Measurements from ENCODE around the gene LRRC15. TPM values are rescaled to one million over a fixed set of nuclear protein-coding genes. Genes with fewer than 3 reads are reported as not detected.

The LRRC15 gene
- total and polyA plus RNA-seq, 5 experiments from 2014 or later, result not detected

- no peak overlapping the region for H3K4me3 Mint-ChIP-seq
- peaks cover 0 to 8% (median 0%) of the 10 kb centered on the region in 4 donors for H3K4me1 Mint-ChIP-seq
These were observed 5.4 kb upstream of the LRRC15 start for GRCh38 chr3:194374935-194375334.

GRCh38 chr3:194373899-194374298 is 4.4 kb upstream of the LRRC15 start:
- Mint-ChIP-seq H3K36me3 (no peaks in the 10 kb centered on the region), H3K27me3 (peaks cover 17 to 47% (median 32%) of the 10 kb centered on the region in 5 donors), H3K4me3 (no peak overlapping the region), H3K27ac (no peak overlapping the region), H3K4me1 (peaks cover 0 to 11% (median under 1%) of the 10 kb centered on the region in 4 donors), H3K9me3 (no peaks in the 10 kb centered on the region)
- POLR2A ChIA-PET, result no interaction called here
- no peak for DNase-seq
- ATAC-seq, result no peak

More at GRCh38 chr3:194374935-194375334, 5.4 kb upstream of the LRRC15 start:
- POLR2A ChIA-PET, result no interaction called here
- no peak for ATAC-seq
- Mint-ChIP-seq H3K27ac (no peak overlapping the region), H3K27me3 (peaks cover 16 to 36% (median 25%) of the 10 kb centered on the region in 5 donors), H3K9me3 (no peaks in the 10 kb centered on the region), H3K36me3 (no peaks in the 10 kb centered on the region)
- DNase-seq, result no peak

DNA sequence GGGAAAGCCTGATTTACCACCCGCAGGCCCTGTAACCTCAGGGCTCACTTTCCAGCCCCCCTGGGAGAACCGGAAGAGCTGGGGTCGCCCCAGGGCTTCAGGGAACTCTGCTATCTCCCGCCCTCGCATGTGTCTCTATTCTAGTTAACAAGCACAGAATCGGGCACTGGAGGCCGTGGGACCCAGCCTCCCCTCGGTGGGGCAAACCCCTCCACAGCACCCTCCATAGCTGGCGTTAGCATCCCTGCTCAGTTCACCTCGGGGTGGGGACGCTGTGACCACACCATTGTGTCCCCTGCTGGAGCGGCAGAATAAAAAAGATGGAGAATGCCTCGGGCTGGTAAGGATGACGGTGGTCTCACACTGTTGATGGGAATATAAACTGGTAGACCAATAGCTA is 3.5 kb upstream of the LRRC15 start:
- H3K9me3 Mint-ChIP-seq, result no peaks in the 10 kb centered on the region
- POLR2A ChIA-PET, result interaction anchor here (0.8 kb wide), 1 partner anchor 24 kb away, joined by 3 read pairs; no protein-coding TSS in a partner anchor
- no peaks in the 10 kb centered on the region for H3K36me3 Mint-ChIP-seq
- ATAC-seq, result no peak
- H3K27me3 Mint-ChIP-seq, result peaks cover 20 to 55% (median 31%) of the 10 kb centered on the region in 5 donors
- DNase-seq, result no peak
- peaks cover 0 to 11% (median under 1%) of the 10 kb centered on the region in 4 donors for H3K4me1 Mint-ChIP-seq
- no peak overlapping the region for H3K27ac Mint-ChIP-seq
- no peak overlapping the region for H3K4me3 Mint-ChIP-seq

- POLR2A ChIA-PET, result interaction anchor here (0.7 kb wide), 1 partner anchor 18 kb away, joined by 6 read pairs; no protein-coding TSS in a partner anchor
- DNase-seq, result no peak
- peaks cover 0 to 11% (median under 1%) of the 10 kb centered on the region in 4 donors for H3K4me1 Mint-ChIP-seq
- no peaks in the 10 kb centered on the region for H3K9me3 Mint-ChIP-seq
- H3K36me3 Mint-ChIP-seq, result no peaks in the 10 kb centered on the region
- H3K27ac Mint-ChIP-seq, result no peak overlapping the region
- no peak overlapping the region for H3K4me3 Mint-ChIP-seq
- no peak for ATAC-seq
- H3K27me3 Mint-ChIP-seq, result peaks cover 24 to 70% (median 39%) of the 10 kb centered on the region in 5 donors
These were observed 1.2 kb upstream of the LRRC15 start for GRCh38 chr3:194370753-194371152.

GRCh38 chr3:194368918-194369317 is 625 bp downstream of the LRRC15 start:
- POLR2A ChIA-PET, result no interaction called here
- no peak for DNase-seq
- H3K27ac Mint-ChIP-seq, result peak overlapping the region in 1 of 10 donors; percentile 22
- no peak for ATAC-seq
- H3K4me3 Mint-ChIP-seq, result no peak overlapping the region
- H3K9me3 Mint-ChIP-seq, result no peaks in the 10 kb centered on the region
- peaks cover 19 to 60% (median 35%) of the 10 kb centered on the region in 5 donors for H3K27me3 Mint-ChIP-seq
- no peaks in the 10 kb centered on the region for H3K36me3 Mint-ChIP-seq
- peaks cover 0 to 5% (median under 1%) of the 10 kb centered on the region in 4 donors for H3K4me1 Mint-ChIP-seq

- ATAC-seq (no peak), DNase-seq (no peak)
- no peaks in the 10 kb centered on the region for H3K36me3 Mint-ChIP-seq
- POLR2A ChIA-PET, result no interaction called here
- no peaks in the 10 kb centered on the region for H3K9me3 Mint-ChIP-seq
- H3K27me3 Mint-ChIP-seq, result peaks cover 19 to 60% (median 35%) of the 10 kb centered on the region in 5 donors
- no peak overlapping the region for H3K4me3 Mint-ChIP-seq
- H3K27ac Mint-ChIP-seq, result no peak overlapping the region
- peaks cover 0 to 5% (median under 1%) of the 10 kb centered on the region in 4 donors for H3K4me1 Mint-ChIP-seq
These were observed 1.3 kb downstream of the LRRC15 start for GRCh38 chr3:194367992-194368841.

- H3K4me1 Mint-ChIP-seq, result peaks cover 0 to 5% (median under 1%) of the 10 kb centered on the region in 4 donors
- no peaks in the 10 kb centered on the region for H3K36me3 Mint-ChIP-seq
- no peak overlapping the region for H3K27ac Mint-ChIP-seq
- H3K9me3 Mint-ChIP-seq, result no peaks in the 10 kb centered on the region
- POLR2A ChIA-PET, result interaction anchor here (1.8 kb wide), 1 partner anchor 22 kb away, joined by 6 read pairs; no protein-coding TSS in a partner anchor
- no peak for DNase-seq
- H3K4me3 Mint-ChIP-seq, result no peak overlapping the region
- H3K27me3 Mint-ChIP-seq, result peaks cover 16 to 45% (median 30%) of the 10 kb centered on the region in 5 donors
- ATAC-seq, result no peak
These were observed 3.5 kb downstream of the LRRC15 start for GRCh38 chr3:194365978-194366490.

DNA sequence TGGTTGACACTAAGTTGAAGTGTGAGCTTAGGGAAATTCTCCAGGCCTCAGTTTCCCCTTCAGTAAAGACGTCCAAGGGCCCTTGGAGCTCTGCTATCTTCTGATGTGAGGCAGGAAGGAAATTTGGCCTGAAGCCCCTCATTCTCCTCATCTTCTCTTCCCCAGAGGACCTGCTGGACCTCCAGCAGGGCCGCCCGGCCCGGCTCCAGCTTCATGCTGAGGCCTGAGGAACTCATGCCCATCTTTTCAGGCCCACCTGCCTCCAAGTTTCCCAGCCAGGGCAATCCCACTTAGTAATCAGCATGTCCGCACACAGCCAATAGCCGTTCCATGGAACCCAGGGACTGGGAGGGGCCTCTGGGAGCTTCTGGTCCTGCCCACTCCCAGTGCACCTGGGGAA is 4.0 kb downstream of the LRRC15 start:
- no peak overlapping the region for H3K27ac Mint-ChIP-seq
- peaks cover 0 to 5% (median under 1%) of the 10 kb centered on the region in 4 donors for H3K4me1 Mint-ChIP-seq
- ATAC-seq (no peak), DNase-seq (no peak)
- POLR2A ChIA-PET, result no interaction called here
- H3K27me3 Mint-ChIP-seq, result peaks cover 14 to 40% (median 27%) of the 10 kb centered on the region in 5 donors
- H3K36me3 Mint-ChIP-seq, result no peaks in the 10 kb centered on the region
- H3K9me3 Mint-ChIP-seq, result no peaks in the 10 kb centered on the region
- H3K4me3 Mint-ChIP-seq, result no peak overlapping the region

DNA sequence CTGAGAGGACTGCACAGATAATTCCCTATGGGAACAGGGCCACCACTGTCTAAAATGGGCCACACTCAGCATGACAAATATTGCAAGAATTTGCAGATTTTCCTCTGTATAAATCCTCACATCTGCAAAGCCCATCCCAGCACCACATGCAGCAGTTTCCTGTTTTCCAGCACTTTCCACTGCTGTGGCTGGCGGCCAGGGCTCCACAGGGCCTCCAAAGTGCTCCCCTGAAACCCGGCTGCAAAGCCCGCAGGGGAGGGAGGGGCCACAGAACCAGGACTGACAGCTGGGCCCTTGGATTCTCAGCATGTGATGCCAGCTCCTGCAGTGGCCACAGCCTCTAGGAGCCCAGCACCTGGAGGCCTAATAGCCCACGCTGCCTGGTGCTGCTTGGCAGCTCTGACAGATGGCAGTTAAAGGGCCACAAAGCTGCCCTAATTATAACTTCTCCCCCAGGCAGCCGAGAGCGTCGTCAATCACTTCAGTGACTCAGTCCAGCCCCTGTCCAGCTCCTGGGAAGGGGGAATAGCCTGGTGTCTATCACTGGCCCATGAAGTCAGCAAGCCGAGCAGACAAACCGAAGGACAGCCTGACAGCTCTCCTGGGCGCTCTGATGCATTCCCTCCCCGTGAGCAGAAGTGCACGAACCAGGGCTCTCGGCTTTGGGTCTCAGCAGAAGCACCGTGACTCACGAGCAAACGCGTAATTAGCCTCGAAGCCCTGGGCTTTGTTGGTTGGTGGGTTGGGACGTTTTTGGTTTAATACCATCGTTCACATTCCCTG is 4.7 kb downstream of the LRRC15 start:
- Mint-ChIP-seq H3K9me3 (no peaks in the 10 kb centered on the region), H3K4me3 (no peak overlapping the region), H3K36me3 (no peaks in the 10 kb centered on the region), H3K27ac (no peak overlapping the region), H3K4me1 (peaks cover 0 to 3% (median under 1%) of the 10 kb centered on the region in 4 donors), H3K27me3 (peaks cover 7 to 33% (median 21%) of the 10 kb centered on the region in 5 donors)
- POLR2A ChIA-PET, result no interaction called here
- DNase-seq, result no peak
- ATAC-seq, result no peak

DNA sequence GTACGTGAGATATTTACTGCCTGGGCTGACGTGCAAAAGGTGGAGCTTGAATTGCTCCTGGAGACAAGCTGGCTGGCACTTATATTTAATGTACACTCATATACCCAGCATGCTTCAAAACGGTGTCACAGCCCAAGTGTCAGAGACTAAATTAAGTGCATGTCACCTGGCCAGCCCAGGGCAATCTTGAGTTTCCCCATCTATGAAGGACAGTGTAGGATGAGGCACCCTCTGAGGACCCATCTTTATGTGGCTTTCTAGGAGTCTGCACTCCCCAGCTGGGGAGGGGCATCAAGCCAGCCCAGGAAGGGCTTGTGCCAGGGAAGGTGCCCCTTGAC is 5.3 kb downstream of the LRRC15 start:
- Mint-ChIP-seq H3K4me1 (no peaks in the 10 kb centered on the region), H3K36me3 (no peaks in the 10 kb centered on the region), H3K9me3 (no peaks in the 10 kb centered on the region), H3K4me3 (no peak overlapping the region), H3K27ac (no peak overlapping the region), H3K27me3 (peaks cover 7 to 27% (median 22%) of the 10 kb centered on the region in 5 donors)
- ATAC-seq (no peak), DNase-seq (no peak)
- POLR2A ChIA-PET, result no interaction called here

GRCh38 chr3:194360568-194360967 is 9.0 kb downstream of the LRRC15 start:
- peaks cover 4 to 12% (median 6%) of the 10 kb centered on the region in 5 donors for H3K27me3 Mint-ChIP-seq
- no peaks in the 10 kb centered on the region for H3K4me1 Mint-ChIP-seq
- H3K27ac Mint-ChIP-seq, result no peak overlapping the region
- ATAC-seq, result no peak
- no peaks in the 10 kb centered on the region for H3K9me3 Mint-ChIP-seq
- H3K4me3 Mint-ChIP-seq, result no peak overlapping the region
- POLR2A ChIA-PET, result no interaction called here
- H3K36me3 Mint-ChIP-seq, result no peaks in the 10 kb centered on the region
- DNase-seq, result no peak

- ATAC-seq, result no peak
- no peaks in the 10 kb centered on the region for H3K9me3 Mint-ChIP-seq
- POLR2A ChIA-PET, result interaction anchor here (0.5 kb wide), 1 partner anchor 61 kb away, joined by 4 read pairs; no protein-coding TSS in a partner anchor
These were observed 11.9 kb downstream of the LRRC15 start for GRCh38 chr3:194357681-194358080.

More at GRCh38 chr3:194357681-194358080, 11.9 kb downstream of the LRRC15 start:
- DNase-seq, result no peak
- no peak overlapping the region for H3K27ac Mint-ChIP-seq
- H3K27me3 Mint-ChIP-seq, result peaks cover 4 to 12% (median 6%) of the 10 kb centered on the region in 5 donors
- no peaks in the 10 kb centered on the region for H3K4me1 Mint-ChIP-seq
- H3K36me3 Mint-ChIP-seq, result no peaks in the 10 kb centered on the region
- H3K4me3 Mint-ChIP-seq, result peak overlapping the region in 1 of 10 donors; percentile 26
